Cardiac atrium fibroblast (primary cell): ENCODE measurements around the gene LYPD1. TPM values are rescaled to one million over a fixed set of nuclear protein-coding genes. Genes with fewer than 3 reads are reported as not detected.

Experiments
- total RNA-seq: library from RNA; depleted of rRNA; stranded (reverse); fragments of >200 nt; gene quantifications from 2 replicates; pipeline ENCODE4 v1.2.3, GENCODE V29; 2015

The LYPD1 gene, protein sequence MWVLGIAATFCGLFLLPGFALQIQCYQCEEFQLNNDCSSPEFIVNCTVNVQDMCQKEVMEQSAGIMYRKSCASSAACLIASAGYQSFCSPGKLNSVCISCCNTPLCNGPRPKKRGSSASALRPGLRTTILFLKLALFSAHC
- 0.72 and 1.1 TPM in 2 replicates for total RNA-seq

DNA sequence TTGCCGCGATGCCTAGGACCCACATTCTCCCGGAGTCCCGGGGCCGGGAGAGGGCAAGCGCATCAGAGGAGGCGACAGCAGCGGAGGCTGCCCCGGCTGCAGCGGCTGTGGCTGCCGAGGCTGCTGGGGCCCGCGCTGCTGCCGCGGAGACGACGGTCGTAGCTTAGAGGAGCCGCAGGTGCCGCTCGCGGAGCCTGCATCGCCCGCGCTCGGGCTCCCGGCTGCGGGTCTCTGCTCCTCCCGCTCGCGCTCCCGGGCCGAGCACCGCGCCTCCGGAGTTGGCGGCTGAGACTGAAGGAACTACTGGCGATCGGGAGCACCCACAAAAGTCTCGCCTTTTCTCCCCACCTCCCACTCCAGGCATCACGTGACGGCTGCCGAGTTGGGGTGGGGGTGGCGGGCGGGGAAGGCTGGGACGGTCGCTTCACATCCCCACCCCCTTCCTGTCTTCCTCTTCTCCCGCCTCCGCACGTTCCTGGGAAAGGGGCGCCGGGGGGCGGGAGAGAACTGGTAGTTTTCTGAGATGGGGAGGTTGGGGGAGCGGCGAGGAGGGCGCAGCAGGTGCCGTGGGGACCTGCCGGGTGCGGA lies at the start of gene LYPD1:
Gene LYPD1, minus strand, starts transcription at position 298 of the 588 bp plus-strand sequence. Its CDS starts 273 bp downstream, at position 25.

